ENCODE measurements around the gene GMPPB.

Gene GMPPB

GRCh38 chr3:49725906-49726681 lies 2.3 kb upstream of the GMPPB start:
- TF ChIP-seq POLR2AphosphoS5 (IDR thresholded peaks at IDR 0.05; ENCODE audit: low read depth) (no peak), CTCF (IDR thresholded peaks at IDR 0.05; ENCODE audit: insufficient read depth, low read length) (no peak), SPI1 (IDR thresholded peaks at IDR 0.05; ENCODE audit: borderline replicate concordance, low read depth) (no peak), GABPA (IDR thresholded peaks at IDR 0.05; ENCODE audit: low read depth) (no peak), REST (IDR thresholded peaks at IDR 0.05; ENCODE audit: insufficient replicate concordance, low read depth) (no peak)
- H3K4me3 ChIP-seq (replicated peaks; ENCODE audit: insufficient read depth, low read length): no peak overlapping the region
- no peak overlapping the region for H3K27ac ChIP-seq (replicated peaks)
- no peak for DNase-seq (ENCODE audit: low read depth in 1 of 2, low spot score in 1 of 2)
- H3K27me3 ChIP-seq (ENCODE audit: insufficient read depth, poor library complexity, severe bottlenecking): no peaks in the 10 kb centered on the region

- peak overlapping the region; percentile 76 for H3K4me3 ChIP-seq (replicated peaks; ENCODE audit: insufficient read depth, low read length)
- no peak for DNase-seq (ENCODE audit: low read depth in 1 of 2, low spot score in 1 of 2)
- no peaks in the 10 kb centered on the region for H3K27me3 ChIP-seq (ENCODE audit: insufficient read depth, poor library complexity, severe bottlenecking)
- H3K27ac ChIP-seq (replicated peaks): peak overlapping the region; percentile 96
- no peak for TF ChIP-seq POLR2AphosphoS5 (IDR thresholded peaks at IDR 0.05; ENCODE audit: low read depth)
- no peak for TF ChIP-seq SPI1 (IDR thresholded peaks at IDR 0.05; ENCODE audit: borderline replicate concordance, low read depth)
- TF ChIP-seq REST (IDR thresholded peaks at IDR 0.05; ENCODE audit: insufficient replicate concordance, low read depth): no peak
- no peak for TF ChIP-seq CTCF (IDR thresholded peaks at IDR 0.05; ENCODE audit: insufficient read depth, low read length)
- TF ChIP-seq GABPA (IDR thresholded peaks at IDR 0.05; ENCODE audit: low read depth): no peak
These were observed 835 bp upstream of the GMPPB start for GRCh38 chr3:49724586-49724985.

GRCh38 chr3:49723296-49723627 lies 489 bp downstream of the GMPPB start:
- no peak for TF ChIP-seq POLR2AphosphoS5 (IDR thresholded peaks at IDR 0.05; ENCODE audit: low read depth)
- no peak for TF ChIP-seq GABPA (IDR thresholded peaks at IDR 0.05; ENCODE audit: low read depth)
- TF ChIP-seq CTCF (IDR thresholded peaks at IDR 0.05; ENCODE audit: insufficient read depth, low read length): no peak
- no peak for TF ChIP-seq REST (IDR thresholded peaks at IDR 0.05; ENCODE audit: insufficient replicate concordance, low read depth)
- TF ChIP-seq SPI1 (IDR thresholded peaks at IDR 0.05; ENCODE audit: borderline replicate concordance, low read depth): no peak

More at GRCh38 chr3:49723296-49723627, 489 bp downstream of the GMPPB start:
- peak in 1 of 2 experiments; percentile 71 for DNase-seq (ENCODE audit: low read depth in 1 of 2, low spot score in 1 of 2)
- peak overlapping the region; percentile 96 for H3K27ac ChIP-seq (replicated peaks)
- peak overlapping the region; percentile 76 for H3K4me3 ChIP-seq (replicated peaks; ENCODE audit: insufficient read depth, low read length)
- no peaks in the 10 kb centered on the region for H3K27me3 ChIP-seq (ENCODE audit: insufficient read depth, poor library complexity, severe bottlenecking)
